ENCODE measurements around the gene FLRT3. TPM values are rescaled to one million over a fixed set of nuclear protein-coding genes. Genes with fewer than 3 reads are reported as not detected.

Gene FLRT3
- total RNA-seq, 4 donors from 2014 or later = 0.58 to 3.0 (median 1.8) TPM

- Histone ChIP-seq H3K4me3 (no peak overlapping the region), H3K4me1 (no peaks in the 10 kb centered on the region), H3K27me3 (no peaks in the 10 kb centered on the region), H3K9me3 (no peaks in the 10 kb centered on the region), H3K27ac (no peak overlapping the region), H3K36me3 (no peaks in the 10 kb centered on the region)
- DNase-seq (no peak), ATAC-seq (no peak)
- in situ Hi-C loops (cut with MboI; ENCODE audit: low sequenced_read_pairs in 4 of 4) (no loop called here), intact Hi-C loops (cut with DNase I; ENCODE audit: low total_unique reads) (no loop called here)
- TF ChIP-seq POLR2A (IDR thresholded peaks at IDR 0.05) = no peak
- no peak for TF ChIP-seq CTCF (IDR thresholded peaks at IDR 0.05 in 4 of 5, conservative IDR thresholded peaks at IDR 0.05 in 1 of 5)
Observed at GRCh38 chr20:14383335-14383734, 45.9 kb upstream of the FLRT3 start.

GRCh38 chr20:14378326-14378725 lies 40.9 kb upstream of the FLRT3 start:
- in situ Hi-C loops (cut with MboI; ENCODE audit: low sequenced_read_pairs in 4 of 4) = no loop called here
- ATAC-seq = no peak

GRCh38 chr20:14375416-14375985 lies 38.1 kb upstream of the FLRT3 start:
- H3K4me3 ChIP-seq = no peak overlapping the region
- in situ Hi-C loops (cut with MboI; ENCODE audit: low sequenced_read_pairs in 4 of 4) = no loop called here
- ATAC-seq (no peak), DNase-seq (no peak)
- no peaks in the 10 kb centered on the region for H3K9me3 ChIP-seq
- no peak overlapping the region for H3K27ac ChIP-seq
- no peaks in the 10 kb centered on the region for H3K27me3 ChIP-seq
- H3K4me1 ChIP-seq = no peaks in the 10 kb centered on the region
- TF ChIP-seq POLR2A (IDR thresholded peaks at IDR 0.05) (no peak), CTCF (IDR thresholded peaks at IDR 0.05 in 4 of 5, conservative IDR thresholded peaks at IDR 0.05 in 1 of 5) (no peak)
- intact Hi-C loops (cut with DNase I; ENCODE audit: low total_unique reads) = no loop called here
- no peaks in the 10 kb centered on the region for H3K36me3 ChIP-seq

More at GRCh38 chr20:14378326-14378725, 40.9 kb upstream of the FLRT3 start:
- Histone ChIP-seq H3K27ac (no peak overlapping the region), H3K4me3 (no peak overlapping the region), H3K4me1 (no peaks in the 10 kb centered on the region), H3K9me3 (no peaks in the 10 kb centered on the region), H3K27me3 (no peaks in the 10 kb centered on the region), H3K36me3 (no peaks in the 10 kb centered on the region)
- no peak for DNase-seq
- intact Hi-C loops (cut with DNase I; ENCODE audit: low total_unique reads) = no loop called here
- TF ChIP-seq POLR2A (IDR thresholded peaks at IDR 0.05) = no peak
- TF ChIP-seq CTCF (IDR thresholded peaks at IDR 0.05 in 4 of 5, conservative IDR thresholded peaks at IDR 0.05 in 1 of 5) = no peak

GRCh38 chr20:14374196-14374595 lies 36.8 kb upstream of the FLRT3 start:
- in situ Hi-C loops (cut with MboI; ENCODE audit: low sequenced_read_pairs in 4 of 4) (no loop called here), intact Hi-C loops (cut with DNase I; ENCODE audit: low total_unique reads) (no loop called here)
- TF ChIP-seq POLR2A (IDR thresholded peaks at IDR 0.05) (no peak), CTCF (IDR thresholded peaks at IDR 0.05 in 4 of 5, conservative IDR thresholded peaks at IDR 0.05 in 1 of 5) (no peak)
- no peak for DNase-seq
- Histone ChIP-seq H3K4me1 (no peaks in the 10 kb centered on the region), H3K36me3 (no peaks in the 10 kb centered on the region), H3K4me3 (no peak overlapping the region), H3K27ac (no peak overlapping the region), H3K9me3 (no peaks in the 10 kb centered on the region), H3K27me3 (no peaks in the 10 kb centered on the region)
- ATAC-seq = no peak

All from gastrocnemius medialis (tissue), 4 donors.